GM12873 (cell line): ENCODE results near the gene HOXA4.

Experiments
- CTCF ChIP-seq: IDR thresholded peaks from 2 replicates; pipeline ENCODE4 v1.5.1; 2012; ENCODE audit warnings: low read depth, mild to moderate bottlenecking, moderate library complexity, low read length, control low read depth; ENCODE audit not compliant: insufficient read depth; ENCODE audit errors: missing control alignments

Gene HOXA4

GRCh38 chr7:27137640-27138315 is 7.2 kb upstream of the HOXA4 start:
- TF ChIP-seq CTCF: no peak

- no peak for TF ChIP-seq CTCF
These were observed 3.8 kb upstream of the HOXA4 start for GRCh38 chr7:27134392-27134791.

- TF ChIP-seq CTCF: no peak
These were observed 3.1 kb upstream of the HOXA4 start for GRCh38 chr7:27133409-27134231.

GRCh38 chr7:27132978-27133377 is 2.4 kb upstream of the HOXA4 start:
- no peak for TF ChIP-seq CTCF

GRCh38 chr7:27132214-27132613 is 1.7 kb upstream of the HOXA4 start:
- no peak for TF ChIP-seq CTCF

GRCh38 chr7:27131390-27131819 is 848 bp upstream of the HOXA4 start:
- no peak for TF ChIP-seq CTCF

GRCh38 chr7:27129729-27130539 is 623 bp downstream of the HOXA4 start:
- TF ChIP-seq CTCF: no peak
